SK-N-SH treated with all-trans-retinoic acid at 6 μM for 48 hours (cell line): ENCODE measurements around the gene CYP1A2.

Experiments used
- ARNTL ChIP-seq: fragments of 450-650 bp; formaldehyde crosslinking; IDR thresholded peaks from 2 replicates; pipeline ENCODE4 v1.5.0; 2020; ENCODE audit warnings: low read depth, mild to moderate bottlenecking, moderate library complexity, borderline replicate concordance
- CSDC2 ChIP-seq: fragments of 250-450 bp; sonication (Bioruptor Pico); IDR thresholded peaks from 2 replicates; pipeline ENCODE4 v1.5.0; 2020; ENCODE audit warnings: mild to moderate bottlenecking, moderate library complexity
- ESRRG ChIP-seq: fragments of 250-450 bp; sonication (Bioruptor Pico); IDR thresholded peaks from 2 replicates; pipeline ENCODE4 v1.6.1; 2021; ENCODE audit warnings: mild to moderate bottlenecking
- GLIS3 ChIP-seq: fragments of 250-450 bp; sonication (Bioruptor Pico); IDR thresholded peaks from 2 replicates; pipeline ENCODE4 v1.5.0; 2020; ENCODE audit warnings: mild to moderate bottlenecking, moderate library complexity
- OSR1 ChIP-seq: fragments of 250-450 bp; sonication (Bioruptor Pico); IDR thresholded peaks from 2 replicates; pipeline ENCODE4 v1.8.0; 2022; ENCODE audit warnings: moderate library complexity, mild to moderate bottlenecking, inconsistent platforms
- PPARA ChIP-seq: fragments of 250-450 bp; sonication (Bioruptor Pico); IDR thresholded peaks from 2 replicates; pipeline ENCODE4 v1.5.0; 2020; ENCODE audit warnings: mild to moderate bottlenecking, borderline replicate concordance
- SNAI2 ChIP-seq: fragments of 250-450 bp; sonication (Bioruptor Pico); IDR thresholded peaks from 2 replicates; pipeline ENCODE4 v1.5.0; 2020; ENCODE audit warnings: mild to moderate bottlenecking, moderate library complexity
- TCF4 ChIP-seq: fragments of 250-450 bp; sonication (Bioruptor Pico); IDR thresholded peaks from 2 replicates; pipeline ENCODE4 v1.8.0; 2021; ENCODE audit warnings: mild to moderate bottlenecking, moderate library complexity, borderline replicate concordance
- ZC3H10 ChIP-seq: fragments of 250-450 bp; sonication (Bioruptor Pico); IDR thresholded peaks from 2 replicates; pipeline ENCODE4 v1.5.1; 2021; ENCODE audit warnings: mild to moderate bottlenecking, moderate library complexity
- ZFP3 ChIP-seq: fragments of 250-450 bp; sonication (Bioruptor Pico); IDR thresholded peaks from 2 replicates; pipeline ENCODE4 v1.5.0; 2020; ENCODE audit warnings: mild to moderate bottlenecking, moderate library complexity
- ZFP30 ChIP-seq: fragments of 450-650 bp; formaldehyde crosslinking; IDR thresholded peaks from 2 replicates; pipeline ENCODE4 v1.5.0; 2022; ENCODE audit warnings: mild to moderate bottlenecking, moderate library complexity
- ZNF70 ChIP-seq: fragments of 450-650 bp; formaldehyde crosslinking; IDR thresholded peaks from 2 replicates; pipeline ENCODE4 v1.5.0; 2020; ENCODE audit warnings: mild to moderate bottlenecking, moderate library complexity
- TF ChIP-seq, protein P1 (sequence below): fragments of 250-450 bp; sonication (Bioruptor Pico); IDR thresholded peaks from 2 replicates; pipeline ENCODE4 v1.8.0; 2020; ENCODE audit warnings: mild to moderate bottlenecking, moderate library complexity, borderline replicate concordance
- TF ChIP-seq, protein P2 (sequence below): fragments of 250-450 bp; sonication (Bioruptor Pico); IDR thresholded peaks from 2 replicates; pipeline ENCODE4 v1.5.1; 2021; ENCODE audit warnings: mild to moderate bottlenecking, moderate library complexity

DNA sequence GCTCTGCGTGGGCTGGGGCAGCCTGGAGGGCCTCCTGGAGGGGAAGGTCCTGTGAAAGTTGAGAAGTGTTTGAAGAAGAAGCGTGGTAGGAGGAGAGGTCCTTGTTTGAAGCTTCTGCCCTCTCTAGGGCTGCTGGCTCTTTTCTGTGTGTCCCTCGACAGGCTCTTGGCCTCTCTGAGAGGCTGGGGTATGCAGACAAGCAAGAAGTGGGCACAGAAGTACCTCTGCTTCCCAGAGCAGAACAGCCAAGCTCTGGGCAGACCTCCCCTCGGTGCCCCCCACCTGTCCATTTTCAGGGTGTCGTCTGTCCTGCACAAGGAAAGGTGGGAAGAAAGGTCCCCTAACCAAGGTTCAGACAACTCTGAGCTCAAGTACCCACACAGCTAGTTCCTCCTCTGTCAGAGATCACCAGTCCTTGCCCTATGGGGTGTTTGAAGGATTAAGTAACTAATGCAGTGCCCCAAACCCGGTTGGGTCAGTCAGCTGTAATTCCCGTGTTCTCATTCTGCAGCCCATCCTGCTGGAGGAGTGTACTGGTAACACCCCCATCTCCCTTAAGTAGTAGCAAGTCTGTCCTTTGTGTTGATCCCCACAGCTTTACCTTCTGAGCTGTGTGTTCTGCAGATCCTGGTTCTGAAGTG is 39.5 kb downstream of the CYP1A2 start:
- TF ChIP-seq CSDC2 (CRISPR knock-in tag): no peak
- TF ChIP-seq, protein P1, sequence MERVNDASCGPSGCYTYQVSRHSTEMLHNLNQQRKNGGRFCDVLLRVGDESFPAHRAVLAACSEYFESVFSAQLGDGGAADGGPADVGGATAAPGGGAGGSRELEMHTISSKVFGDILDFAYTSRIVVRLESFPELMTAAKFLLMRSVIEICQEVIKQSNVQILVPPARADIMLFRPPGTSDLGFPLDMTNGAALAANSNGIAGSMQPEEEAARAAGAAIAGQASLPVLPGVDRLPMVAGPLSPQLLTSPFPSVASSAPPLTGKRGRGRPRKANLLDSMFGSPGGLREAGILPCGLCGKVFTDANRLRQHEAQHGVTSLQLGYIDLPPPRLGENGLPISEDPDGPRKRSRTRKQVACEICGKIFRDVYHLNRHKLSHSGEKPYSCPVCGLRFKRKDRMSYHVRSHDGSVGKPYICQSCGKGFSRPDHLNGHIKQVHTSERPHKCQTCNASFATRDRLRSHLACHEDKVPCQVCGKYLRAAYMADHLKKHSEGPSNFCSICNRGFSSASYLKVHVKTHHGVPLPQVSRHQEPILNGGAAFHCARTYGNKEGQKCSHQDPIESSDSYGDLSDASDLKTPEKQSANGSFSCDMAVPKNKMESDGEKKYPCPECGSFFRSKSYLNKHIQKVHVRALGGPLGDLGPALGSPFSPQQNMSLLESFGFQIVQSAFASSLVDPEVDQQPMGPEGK (CRISPR knock-in tag): no peak
- no peak for TF ChIP-seq ZFP30 (CRISPR knock-in tag)
- TF ChIP-seq GLIS3 (CRISPR knock-in tag): no peak
- TF ChIP-seq ARNTL (CRISPR knock-in tag): no peak
- TF ChIP-seq, protein P2, sequence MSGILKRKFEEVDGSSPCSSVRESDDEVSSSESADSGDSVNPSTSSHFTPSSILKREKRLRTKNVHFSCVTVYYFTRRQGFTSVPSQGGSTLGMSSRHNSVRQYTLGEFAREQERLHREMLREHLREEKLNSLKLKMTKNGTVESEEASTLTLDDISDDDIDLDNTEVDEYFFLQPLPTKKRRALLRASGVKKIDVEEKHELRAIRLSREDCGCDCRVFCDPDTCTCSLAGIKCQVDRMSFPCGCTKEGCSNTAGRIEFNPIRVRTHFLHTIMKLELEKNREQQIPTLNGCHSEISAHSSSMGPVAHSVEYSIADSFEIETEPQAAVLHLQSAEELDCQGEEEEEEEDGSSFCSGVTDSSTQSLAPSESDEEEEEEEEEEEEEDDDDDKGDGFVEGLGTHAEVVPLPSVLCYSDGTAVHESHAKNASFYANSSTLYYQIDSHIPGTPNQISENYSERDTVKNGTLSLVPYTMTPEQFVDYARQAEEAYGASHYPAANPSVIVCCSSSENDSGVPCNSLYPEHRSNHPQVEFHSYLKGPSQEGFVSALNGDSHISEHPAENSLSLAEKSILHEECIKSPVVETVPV: no peak
- TF ChIP-seq ESRRG (CRISPR knock-in tag): no peak
- no peak for TF ChIP-seq PPARA
- TF ChIP-seq ZNF70: no peak
- TF ChIP-seq SNAI2 (CRISPR knock-in tag): no peak
- TF ChIP-seq ZC3H10 (CRISPR knock-in tag): no peak
- no peak for TF ChIP-seq ZFP3
- no peak for TF ChIP-seq OSR1 (CRISPR knock-in tag)
- TF ChIP-seq TCF4 (CRISPR knock-in tag): no peak
